ENCODE data around the gene WNT7B. TPM values are rescaled to one million over a fixed set of nuclear protein-coding genes. Genes with fewer than 3 reads are reported as not detected.

Gene WNT7B
- total and polyA plus RNA-seq, 10 of the 15 experiments (the other 5 are each of a cell fraction or from before 2014, with no cell fraction given) = 0.12 TPM; not detected in 9

DNA sequence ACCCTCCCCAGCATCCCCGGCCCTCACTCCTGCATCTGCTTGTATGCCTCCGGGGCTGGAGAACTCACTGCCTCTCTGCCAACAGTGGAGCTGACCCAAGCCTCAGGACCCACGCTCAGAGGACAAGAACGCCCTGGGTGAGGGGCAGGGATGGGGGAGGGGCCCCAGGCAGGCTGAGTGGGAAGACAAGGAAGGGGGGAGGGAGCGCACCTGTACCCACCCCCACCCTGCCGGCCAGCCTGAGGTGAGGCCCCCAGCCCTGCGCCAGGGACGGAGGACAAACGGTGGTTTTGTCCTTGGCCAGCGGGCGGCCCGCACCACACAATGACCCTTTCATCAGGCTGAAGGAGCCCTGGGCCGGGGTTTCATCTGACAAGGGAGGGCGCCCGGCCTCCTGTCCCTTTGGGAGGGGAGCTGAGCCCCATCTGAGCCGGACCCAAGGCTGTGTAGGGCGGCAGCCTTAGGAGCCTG lies 10.0 kb downstream of the WNT7B start:
- 37% methylated on average over 14 of the region's 17 CpGs for WGBS (ENCODE audit: insufficient coverage, insufficient replicate concordance, low lambda C conversion rate, missing lambda C conversion rate)

DNA sequence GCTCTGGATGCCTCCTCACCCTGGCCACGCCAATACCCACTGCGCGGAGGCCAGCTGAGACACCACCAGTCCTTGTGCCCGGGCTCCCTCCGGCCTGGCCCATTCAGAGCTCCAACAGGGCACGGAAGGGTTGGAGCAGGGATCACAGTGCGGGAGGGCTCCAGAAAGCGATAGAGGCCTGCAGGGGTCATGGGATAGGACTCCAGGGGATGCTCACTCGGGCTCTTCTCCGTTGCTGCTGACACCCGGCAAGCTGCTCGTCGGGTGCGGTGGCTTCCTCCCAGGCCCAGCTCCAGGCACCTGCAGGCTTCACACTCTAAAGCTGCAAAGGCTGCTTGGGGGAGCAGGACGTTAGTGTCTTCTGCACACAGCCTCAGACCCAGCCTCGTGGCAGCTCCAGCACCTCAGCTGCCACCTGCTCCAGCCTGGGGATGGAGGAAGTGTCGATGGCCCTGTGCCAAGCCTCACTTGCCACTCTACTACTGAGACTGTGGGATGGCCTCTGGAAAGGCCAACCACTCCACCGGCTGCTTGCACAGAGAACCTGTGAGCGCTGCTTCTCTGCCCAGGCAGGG lies 10.6 kb downstream of the WNT7B start:
- no peak for DNase-seq (ENCODE audit: low read depth, low spot score)
- no peak for FAIRE-seq
- ChIA-PET RAD21 (ENCODE audit: unreplicated experiment) (no interaction called here), CTCF (interaction anchor here (1.4 kb wide), 1 partner anchor 388 kb away, joined by 3 read pairs; no protein-coding TSS in a partner anchor), SMC1A (ENCODE audit: uncharacterized antibody, unreplicated experiment) (no interaction called here), POLR2A (no interaction called here)
- BruUV-seq (replicated peaks) = no TSS peak
- intact Hi-C loops (cut with micrococcal nuclease; ENCODE audit: unreplicated experiment) = no loop called here
- Histone ChIP-seq H3K4me2 (ENCODE audit: control insufficient read depth, insufficient read depth) (no peak overlapping the region), H4K20me1 (ENCODE audit: control insufficient read depth, insufficient read depth) (no peaks in the 10 kb centered on the region), H3K27me3 (replicated peaks in 1 of 2; ENCODE audit: control insufficient read depth in 2 of 2, insufficient read depth in 2 of 2, low read length in 1 of 2) (peaks cover 0 to 9% of the 10 kb centered on the region in 2 experiments; a peak in 2 of 4 replicates), H3K36me3 (ENCODE audit: control insufficient read depth in 2 of 2, insufficient read depth in 2 of 2, low read length in 1 of 2) (no peaks in the 10 kb centered on the region), H3K4me3 (no peak overlapping the region), H3K9me3 (replicated peaks; ENCODE audit: control insufficient read depth, insufficient read depth, low read length) (no peaks in the 10 kb centered on the region), H2AFZ (ENCODE audit: control insufficient read depth, low read depth, low read length) (no peak overlapping the region), H3K4me1 (ENCODE audit: control insufficient read depth, insufficient read depth, low read length) (no peaks in the 10 kb centered on the region), H3K9ac (ENCODE audit: control insufficient read depth, insufficient read depth, low read length) (no peak overlapping the region), H3K27ac (ENCODE audit: control insufficient read depth, insufficient read depth) (no peak overlapping the region), H3K79me2 (ENCODE audit: control insufficient read depth, insufficient read depth, low read length) (no peaks in the 10 kb centered on the region)
- 30% methylated on average over 19 of the region's 19 CpGs for WGBS (ENCODE audit: insufficient coverage, insufficient replicate concordance, low lambda C conversion rate, missing lambda C conversion rate)
- ATAC-seq = no peak
- in situ Hi-C loops (cut with MboI) = loop anchor here (5.0 to 25.0 kb wide), 2 partner anchors 324 to 1054 kb away; no protein-coding TSS in a partner anchor
- no peak for TF ChIP-seq STAT3 (IDR thresholded peaks at IDR 0.05; ENCODE audit: low read depth, low read length)
- TF ChIP-seq PAX5 (IDR thresholded peaks at IDR 0.05; ENCODE audit: borderline replicate concordance, low read depth, low read length) = no peak
- TF ChIP-seq, protein P1, sequence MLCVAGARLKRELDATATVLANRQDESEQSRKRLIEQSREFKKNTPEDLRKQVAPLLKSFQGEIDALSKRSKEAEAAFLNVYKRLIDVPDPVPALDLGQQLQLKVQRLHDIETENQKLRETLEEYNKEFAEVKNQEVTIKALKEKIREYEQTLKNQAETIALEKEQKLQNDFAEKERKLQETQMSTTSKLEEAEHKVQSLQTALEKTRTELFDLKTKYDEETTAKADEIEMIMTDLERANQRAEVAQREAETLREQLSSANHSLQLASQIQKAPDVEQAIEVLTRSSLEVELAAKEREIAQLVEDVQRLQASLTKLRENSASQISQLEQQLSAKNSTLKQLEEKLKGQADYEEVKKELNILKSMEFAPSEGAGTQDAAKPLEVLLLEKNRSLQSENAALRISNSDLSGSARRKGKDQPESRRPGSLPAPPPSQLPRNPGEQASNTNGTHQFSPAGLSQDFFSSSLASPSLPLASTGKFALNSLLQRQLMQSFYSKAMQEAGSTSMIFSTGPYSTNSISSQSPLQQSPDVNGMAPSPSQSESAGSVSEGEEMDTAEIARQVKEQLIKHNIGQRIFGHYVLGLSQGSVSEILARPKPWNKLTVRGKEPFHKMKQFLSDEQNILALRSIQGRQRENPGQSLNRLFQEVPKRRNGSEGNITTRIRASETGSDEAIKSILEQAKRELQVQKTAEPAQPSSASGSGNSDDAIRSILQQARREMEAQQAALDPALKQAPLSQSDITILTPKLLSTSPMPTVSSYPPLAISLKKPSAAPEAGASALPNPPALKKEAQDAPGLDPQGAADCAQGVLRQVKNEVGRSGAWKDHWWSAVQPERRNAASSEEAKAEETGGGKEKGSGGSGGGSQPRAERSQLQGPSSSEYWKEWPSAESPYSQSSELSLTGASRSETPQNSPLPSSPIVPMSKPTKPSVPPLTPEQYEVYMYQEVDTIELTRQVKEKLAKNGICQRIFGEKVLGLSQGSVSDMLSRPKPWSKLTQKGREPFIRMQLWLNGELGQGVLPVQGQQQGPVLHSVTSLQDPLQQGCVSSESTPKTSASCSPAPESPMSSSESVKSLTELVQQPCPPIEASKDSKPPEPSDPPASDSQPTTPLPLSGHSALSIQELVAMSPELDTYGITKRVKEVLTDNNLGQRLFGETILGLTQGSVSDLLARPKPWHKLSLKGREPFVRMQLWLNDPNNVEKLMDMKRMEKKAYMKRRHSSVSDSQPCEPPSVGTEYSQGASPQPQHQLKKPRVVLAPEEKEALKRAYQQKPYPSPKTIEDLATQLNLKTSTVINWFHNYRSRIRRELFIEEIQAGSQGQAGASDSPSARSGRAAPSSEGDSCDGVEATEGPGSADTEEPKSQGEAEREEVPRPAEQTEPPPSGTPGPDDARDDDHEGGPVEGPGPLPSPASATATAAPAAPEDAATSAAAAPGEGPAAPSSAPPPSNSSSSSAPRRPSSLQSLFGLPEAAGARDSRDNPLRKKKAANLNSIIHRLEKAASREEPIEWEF (IDR thresholded peaks at IDR 0.05; ENCODE audit: insufficient replicate concordance, low read depth, low read length) = no peak
- no peak for TF ChIP-seq MTA3 (IDR thresholded peaks at IDR 0.05; ENCODE audit: borderline replicate concordance, low read length)
- TF ChIP-seq EGR1 (IDR thresholded peaks at IDR 0.05; ENCODE audit: borderline replicate concordance in 1 of 2, low read depth in 2 of 2, low read length in 2 of 2) = no peak
- no peak for TF ChIP-seq NFIC (IDR thresholded peaks at IDR 0.05; ENCODE audit: low read depth, low read length)
- no peak for TF ChIP-seq ESRRA (IDR thresholded peaks at IDR 0.05; ENCODE audit: low read length)
- no peak for TF ChIP-seq RFX5 (IDR thresholded peaks at IDR 0.05; ENCODE audit: low read depth, low read length)
- no peak for TF ChIP-seq TBL1XR1 (IDR thresholded peaks at IDR 0.05; ENCODE audit: low read depth, low read length)

More for the DNA sequence above, 10.0 kb downstream of the WNT7B start:
- TF ChIP-seq STAT1 (conservative IDR thresholded peaks at IDR 0.05) (no peak), LARP7 (IDR thresholded peaks at IDR 0.05) (no peak), TCF3 (IDR thresholded peaks at IDR 0.05; ENCODE audit: borderline replicate concordance, insufficient read depth, low read depth, low read length) (no peak), IKZF2 (IDR thresholded peaks at IDR 0.05) (no peak), JUNB (IDR thresholded peaks at IDR 0.05) (no peak), CHD4 (IDR thresholded peaks at IDR 0.05) (no peak), EZH2 (IDR thresholded peaks at IDR 0.05; ENCODE audit: borderline replicate concordance, control insufficient read depth, low read depth, low read length) (no peak), WRNIP1 (IDR thresholded peaks at IDR 0.05; ENCODE audit: borderline replicate concordance, low read depth, low read length) (no peak), ATF7 (IDR thresholded peaks at IDR 0.05; ENCODE audit: low read depth) (no peak), CREB1 (IDR thresholded peaks at IDR 0.05; ENCODE audit: low read depth) (no peak)
- ATAC-seq = no peak
- Histone ChIP-seq H3K4me1 (ENCODE audit: control insufficient read depth, insufficient read depth, low read length) (no peaks in the 10 kb centered on the region), H2AFZ (ENCODE audit: control insufficient read depth, low read depth, low read length) (no peak overlapping the region), H3K9ac (ENCODE audit: control insufficient read depth, insufficient read depth, low read length) (no peak overlapping the region), H3K27ac (ENCODE audit: control insufficient read depth, insufficient read depth) (no peak overlapping the region), H3K27me3 (replicated peaks in 1 of 2; ENCODE audit: control insufficient read depth in 2 of 2, insufficient read depth in 2 of 2, low read length in 1 of 2) (peaks cover 0 to 11% of the 10 kb centered on the region in 2 experiments; a peak in 2 of 4 replicates), H3K4me2 (ENCODE audit: control insufficient read depth, insufficient read depth) (no peak overlapping the region), H3K36me3 (ENCODE audit: control insufficient read depth in 2 of 2, insufficient read depth in 2 of 2, low read length in 1 of 2) (no peaks in the 10 kb centered on the region), H3K79me2 (ENCODE audit: control insufficient read depth, insufficient read depth, low read length) (no peaks in the 10 kb centered on the region), H4K20me1 (ENCODE audit: control insufficient read depth, insufficient read depth) (no peaks in the 10 kb centered on the region), H3K9me3 (replicated peaks; ENCODE audit: control insufficient read depth, insufficient read depth, low read length) (no peaks in the 10 kb centered on the region), H3K4me3 (no peak overlapping the region)
- ChIA-PET SMC1A (ENCODE audit: uncharacterized antibody, unreplicated experiment) (no interaction called here), RAD21 (ENCODE audit: unreplicated experiment) (no interaction called here), POLR2A (no interaction called here), CTCF (interaction anchor here (1.4 kb wide), 1 partner anchor 389 kb away, joined by 3 read pairs; no protein-coding TSS in a partner anchor)
- DNase-seq (ENCODE audit: low read depth, low spot score) = no peak
- FAIRE-seq = no peak
- no TSS peak for BruUV-seq (replicated peaks)
- intact Hi-C loops (cut with micrococcal nuclease; ENCODE audit: unreplicated experiment) = no loop called here
- in situ Hi-C loops (cut with MboI) = loop anchor here (5.0 to 25.0 kb wide), 2 partner anchors 325 to 1055 kb away; no protein-coding TSS in a partner anchor
